SHP77 treated with DMSO at 0.1 percent for 48 hours (cell line): ENCODE measurements around the gene FHOD3.

Experiments
- DNase-seq: peaks from one replicate; lab custom pipeline; 2025; lab: John Stamatoyannopoulos, UW

Gene FHOD3

GRCh38 chr18:36382854-36383253 lies 85.3 kb downstream of the FHOD3 start:
- no peak for DNase-seq

GRCh38 chr18:36386150-36386920 lies 88.8 kb downstream of the FHOD3 start:
- DNase-seq: no peak

- DNase-seq: no peak
Observed at GRCh38 chr18:36387310-36387709, 89.8 kb downstream of the FHOD3 start.

- no peak for DNase-seq
Observed at GRCh38 chr18:36388310-36388709, 90.8 kb downstream of the FHOD3 start.

GRCh38 chr18:36389027-36389426 lies 91.5 kb downstream of the FHOD3 start:
- DNase-seq: no peak

- no peak for DNase-seq
Observed at GRCh38 chr18:36389811-36390581, 92.5 kb downstream of the FHOD3 start.

GRCh38 chr18:36391426-36392145 lies 94.1 kb downstream of the FHOD3 start:
- DNase-seq: no peak

GRCh38 chr18:36392164-36392978 lies 94.9 kb downstream of the FHOD3 start:
- DNase-seq: no peak

- no peak for DNase-seq
Observed at GRCh38 chr18:36392979-36393287, 95.4 kb downstream of the FHOD3 start.

GRCh38 chr18:36394486-36394885 lies 97.0 kb downstream of the FHOD3 start:
- no peak for DNase-seq

GRCh38 chr18:36396190-36396589 lies 98.7 kb downstream of the FHOD3 start:
- no peak for DNase-seq

GRCh38 chr18:36397033-36397432 lies 99.5 kb downstream of the FHOD3 start:
- no peak for DNase-seq

- no peak for DNase-seq
Observed at GRCh38 chr18:36398419-36398818, 100.9 kb downstream of the FHOD3 start.

GRCh38 chr18:36399055-36399454 lies 101.5 kb downstream of the FHOD3 start:
- no peak for DNase-seq

- no peak for DNase-seq
Observed at GRCh38 chr18:36401462-36401861, 103.9 kb downstream of the FHOD3 start.

- peak; percentile 13 for DNase-seq
Observed at GRCh38 chr18:36402765-36403396, 105.4 kb downstream of the FHOD3 start.

GRCh38 chr18:36403896-36404820 lies 106.6 kb downstream of the FHOD3 start:
- no peak for DNase-seq

- DNase-seq: no peak
Observed at GRCh38 chr18:36405611-36406010, 108.1 kb downstream of the FHOD3 start.

GRCh38 chr18:36406805-36407204 lies 109.3 kb downstream of the FHOD3 start:
- peak; percentile 55 for DNase-seq

GRCh38 chr18:36408606-36409005 lies 111.1 kb downstream of the FHOD3 start:
- no peak for DNase-seq
